Neural cell (in vitro differentiated cells): ENCODE measurements around the gene AGPS. TPM values are rescaled to one million over a fixed set of nuclear protein-coding genes. Genes with fewer than 3 reads are reported as not detected.

Experiments
- H2AFZ ChIP-seq: fragments of 200-600, 300-800 bp; sonication (generic), shearing (Covaris generic); 2 replicates; pipeline ENCODE4 v1.6.0; 2014; ENCODE audit warnings: low read depth, mild to moderate bottlenecking, antibody characterized with exemption, low read length, moderate library complexity
- H3F3A ChIP-seq: fragments of 200-600 bp; shearing (Covaris generic); 2 replicates; pipeline ENCODE4 v1.6.1; 2016; ENCODE audit warnings: mild to moderate bottlenecking, moderate library complexity, mixed read lengths, antibody characterized with exemption, low read length; ENCODE audit not compliant: insufficient read depth, poor library complexity, severe bottlenecking
- H3K27ac ChIP-seq: fragments of 200-600, 300-800 bp; sonication (generic), shearing (Covaris generic); 2 replicates; pipeline ENCODE4 v1.5.1; 2014; ENCODE audit warnings: mild to moderate bottlenecking, low read length, moderate library complexity
- H3K27me3 ChIP-seq: fragments of 300-800, 200-600 bp; sonication (generic), shearing (Covaris generic); 2 replicates; pipeline ENCODE4 v1.6.0; 2014; ENCODE audit warnings: mild to moderate bottlenecking, low read depth, low read length, moderate library complexity; ENCODE audit not compliant: insufficient read depth
- H3K36me3 ChIP-seq: fragments of 300-800, 200-600 bp; sonication (generic), shearing (Covaris generic); 2 replicates; pipeline ENCODE4 v1.5.1; 2014; ENCODE audit warnings: mild to moderate bottlenecking, antibody characterized with exemption, low read length, moderate library complexity; ENCODE audit not compliant: insufficient read depth
- H3K4me2 ChIP-seq: fragments of 300-800, 200-600 bp; sonication (generic), shearing (Covaris generic); 2 replicates; pipeline ENCODE4 v1.6.0; 2014; ENCODE audit warnings: mild to moderate bottlenecking, low read length
- H3K4me3 ChIP-seq: fragments of 300-800, 200-600 bp; sonication (generic), shearing (Covaris generic); 2 replicates; pipeline ENCODE4 v1.5.1; 2014; ENCODE audit warnings: mild to moderate bottlenecking, low read length, moderate library complexity
- H3K79me2 ChIP-seq: fragments of 200-600 bp; shearing (Covaris generic); replicated peaks from 2 replicates; pipeline ENCODE4 v1.6.0; 2014; ENCODE audit warnings: mild to moderate bottlenecking, low read length, moderate library complexity; ENCODE audit not compliant: insufficient read depth
- H3K9ac ChIP-seq: fragments of 300-800, 200-600 bp; sonication (generic), shearing (Covaris generic); 2 replicates; pipeline ENCODE4 v1.6.1; 2016; ENCODE audit warnings: mild to moderate bottlenecking, low read length, mixed read lengths
- H3K9me2 ChIP-seq: fragments of 200-600 bp; shearing (Covaris generic); 2 replicates; pipeline ENCODE4 v1.6.1; 2016; ENCODE audit warnings: mild to moderate bottlenecking, low read length, mixed read lengths; ENCODE audit not compliant: insufficient read depth
- H3K9me3 ChIP-seq: fragments of 200-600, 300-800 bp; sonication (generic), shearing (Covaris generic); 2 replicates; pipeline ENCODE4 v1.6.1; 2016; ENCODE audit warnings: mild to moderate bottlenecking, mixed run types, low read length, moderate library complexity, mixed read lengths
- H4K20me1 ChIP-seq: fragments of 200-600 bp; shearing (Covaris generic); 2 replicates; pipeline ENCODE4 v1.6.1; 2016; ENCODE audit warnings: mild to moderate bottlenecking, mixed run types; ENCODE audit not compliant: insufficient read depth
- EP300 ChIP-seq: fragments of 450-650 bp; conservative IDR thresholded peaks from 2 replicates; pipeline ENCODE4 v1.6.1; 2014; ENCODE audit warnings: antibody characterized with exemption, mild to moderate bottlenecking, moderate library complexity; ENCODE audit not compliant: poor library complexity, severe bottlenecking
- EZH2 ChIP-seq: fragments of 200-600, 300-800 bp; shearing (Covaris generic), sonication (generic); IDR thresholded peaks from 2 replicates; pipeline ENCODE4 v1.6.1; 2014; ENCODE audit warnings: antibody characterized with exemption, low read length, borderline replicate concordance, mild to moderate bottlenecking; ENCODE audit not compliant: insufficient read depth, poor library complexity, severe bottlenecking
- MXI1 ChIP-seq: fragments of 450-650 bp; conservative IDR thresholded peaks from 2 replicates; pipeline ENCODE4 v1.6.1; 2014; ENCODE audit warnings: antibody characterized with exemption, mild to moderate bottlenecking; ENCODE audit not compliant: poor library complexity, severe bottlenecking
- POLR2AphosphoS5 ChIP-seq: IDR thresholded peaks from 2 replicates; pipeline ENCODE4 v1.6.1; 2012
- RAD21 ChIP-seq: fragments of 450-650 bp; conservative IDR thresholded peaks from 2 replicates; pipeline ENCODE4 v1.6.1; 2014; ENCODE audit warnings: antibody characterized with exemption, mild to moderate bottlenecking, moderate library complexity
- SMC3 ChIP-seq: fragments of 450-650 bp; conservative IDR thresholded peaks from 2 replicates; pipeline ENCODE4 v1.6.1; 2014; ENCODE audit warnings: antibody characterized with exemption, mild to moderate bottlenecking, moderate library complexity; ENCODE audit not compliant: poor library complexity
- TAF1 ChIP-seq: IDR thresholded peaks from 2 replicates; pipeline ENCODE4 v1.6.1; 2012; ENCODE audit warnings: low read depth
- polyA plus RNA-seq: library from polyadenylated mRNA; depleted of rRNA; stranded (reverse); fragments of >200 nt; gene quantifications from 2 replicates; pipeline ENCODE4 v1.2.3, GENCODE V29; 2014
- TF ChIP-seq, protein P1 (sequence below): fragments of 450-650 bp; IDR thresholded peaks from 2 replicates; pipeline ENCODE4 v1.5.1; 2014; ENCODE audit warnings: antibody characterized with exemption, mild to moderate bottlenecking, moderate library complexity; ENCODE audit not compliant: poor library complexity, severe bottlenecking
- TF ChIP-seq, protein P2 (sequence below): IDR thresholded peaks from 2 replicates; pipeline ENCODE4 v1.6.1; 2012; ENCODE audit warnings: borderline replicate concordance

AGPS gene
- polyA plus RNA-seq, 1 donor from 2014 or later: 31.0 TPM

DNA sequence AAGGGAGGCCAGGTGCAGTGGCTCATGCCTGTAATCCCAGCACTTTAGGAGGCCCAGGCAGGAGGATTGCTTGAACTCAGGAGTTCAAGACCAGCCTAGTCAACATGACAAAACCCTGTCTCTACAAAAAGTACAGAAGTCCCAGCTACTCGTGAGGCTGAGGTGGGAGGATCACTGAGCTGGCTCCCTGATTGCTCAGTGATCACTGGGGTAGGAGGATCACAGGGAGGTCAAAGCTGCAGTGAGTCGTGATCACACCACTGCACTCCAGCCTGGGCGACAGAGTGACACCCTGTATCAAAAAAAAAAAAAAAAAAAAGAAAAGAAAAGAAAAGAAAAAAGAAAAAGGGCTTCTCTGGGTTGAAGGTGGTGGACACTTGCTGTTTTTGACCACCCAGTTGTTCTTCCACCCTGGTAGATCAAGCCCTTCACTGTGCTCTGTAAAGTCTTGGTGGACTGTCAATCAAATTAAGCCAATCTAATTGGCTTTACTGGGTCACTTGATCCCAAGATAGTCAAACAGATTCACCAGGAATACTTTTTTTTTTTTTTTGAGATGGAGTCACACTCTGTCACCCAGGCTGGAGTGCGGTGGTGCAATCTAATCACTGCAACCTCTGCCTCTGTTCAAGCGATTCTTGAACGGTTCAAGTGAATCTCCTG, 191.6 kb downstream of the AGPS start:
- Histone ChIP-seq H3K9ac (no peak overlapping the region), H3K27ac (no peak overlapping the region), H3K9me2 (no peaks in the 10 kb centered on the region), H2AFZ (no peak overlapping the region), H4K20me1 (no peaks in the 10 kb centered on the region), H3K4me3 (no peak overlapping the region), H3K27me3 (no peaks in the 10 kb centered on the region), H3F3A (no peaks in the 10 kb centered on the region), H3K4me2 (no peak overlapping the region), H3K36me3 (no peaks in the 10 kb centered on the region), H3K9me3 (no peaks in the 10 kb centered on the region), H3K79me2 (no peaks in the 10 kb centered on the region)
- TF ChIP-seq MXI1: no peak
- TF ChIP-seq EP300: no peak
- TF ChIP-seq SMC3: no peak
- TF ChIP-seq POLR2AphosphoS5: no peak
- TF ChIP-seq EZH2: no peak
- TF ChIP-seq, protein P1, sequence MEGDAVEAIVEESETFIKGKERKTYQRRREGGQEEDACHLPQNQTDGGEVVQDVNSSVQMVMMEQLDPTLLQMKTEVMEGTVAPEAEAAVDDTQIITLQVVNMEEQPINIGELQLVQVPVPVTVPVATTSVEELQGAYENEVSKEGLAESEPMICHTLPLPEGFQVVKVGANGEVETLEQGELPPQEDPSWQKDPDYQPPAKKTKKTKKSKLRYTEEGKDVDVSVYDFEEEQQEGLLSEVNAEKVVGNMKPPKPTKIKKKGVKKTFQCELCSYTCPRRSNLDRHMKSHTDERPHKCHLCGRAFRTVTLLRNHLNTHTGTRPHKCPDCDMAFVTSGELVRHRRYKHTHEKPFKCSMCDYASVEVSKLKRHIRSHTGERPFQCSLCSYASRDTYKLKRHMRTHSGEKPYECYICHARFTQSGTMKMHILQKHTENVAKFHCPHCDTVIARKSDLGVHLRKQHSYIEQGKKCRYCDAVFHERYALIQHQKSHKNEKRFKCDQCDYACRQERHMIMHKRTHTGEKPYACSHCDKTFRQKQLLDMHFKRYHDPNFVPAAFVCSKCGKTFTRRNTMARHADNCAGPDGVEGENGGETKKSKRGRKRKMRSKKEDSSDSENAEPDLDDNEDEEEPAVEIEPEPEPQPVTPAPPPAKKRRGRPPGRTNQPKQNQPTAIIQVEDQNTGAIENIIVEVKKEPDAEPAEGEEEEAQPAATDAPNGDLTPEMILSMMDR: no peak
- TF ChIP-seq TAF1: no peak
- TF ChIP-seq RAD21: no peak
- TF ChIP-seq, protein P2, sequence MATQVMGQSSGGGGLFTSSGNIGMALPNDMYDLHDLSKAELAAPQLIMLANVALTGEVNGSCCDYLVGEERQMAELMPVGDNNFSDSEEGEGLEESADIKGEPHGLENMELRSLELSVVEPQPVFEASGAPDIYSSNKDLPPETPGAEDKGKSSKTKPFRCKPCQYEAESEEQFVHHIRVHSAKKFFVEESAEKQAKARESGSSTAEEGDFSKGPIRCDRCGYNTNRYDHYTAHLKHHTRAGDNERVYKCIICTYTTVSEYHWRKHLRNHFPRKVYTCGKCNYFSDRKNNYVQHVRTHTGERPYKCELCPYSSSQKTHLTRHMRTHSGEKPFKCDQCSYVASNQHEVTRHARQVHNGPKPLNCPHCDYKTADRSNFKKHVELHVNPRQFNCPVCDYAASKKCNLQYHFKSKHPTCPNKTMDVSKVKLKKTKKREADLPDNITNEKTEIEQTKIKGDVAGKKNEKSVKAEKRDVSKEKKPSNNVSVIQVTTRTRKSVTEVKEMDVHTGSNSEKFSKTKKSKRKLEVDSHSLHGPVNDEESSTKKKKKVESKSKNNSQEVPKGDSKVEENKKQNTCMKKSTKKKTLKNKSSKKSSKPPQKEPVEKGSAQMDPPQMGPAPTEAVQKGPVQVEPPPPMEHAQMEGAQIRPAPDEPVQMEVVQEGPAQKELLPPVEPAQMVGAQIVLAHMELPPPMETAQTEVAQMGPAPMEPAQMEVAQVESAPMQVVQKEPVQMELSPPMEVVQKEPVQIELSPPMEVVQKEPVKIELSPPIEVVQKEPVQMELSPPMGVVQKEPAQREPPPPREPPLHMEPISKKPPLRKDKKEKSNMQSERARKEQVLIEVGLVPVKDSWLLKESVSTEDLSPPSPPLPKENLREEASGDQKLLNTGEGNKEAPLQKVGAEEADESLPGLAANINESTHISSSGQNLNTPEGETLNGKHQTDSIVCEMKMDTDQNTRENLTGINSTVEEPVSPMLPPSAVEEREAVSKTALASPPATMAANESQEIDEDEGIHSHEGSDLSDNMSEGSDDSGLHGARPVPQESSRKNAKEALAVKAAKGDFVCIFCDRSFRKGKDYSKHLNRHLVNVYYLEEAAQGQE: no peak

DNA sequence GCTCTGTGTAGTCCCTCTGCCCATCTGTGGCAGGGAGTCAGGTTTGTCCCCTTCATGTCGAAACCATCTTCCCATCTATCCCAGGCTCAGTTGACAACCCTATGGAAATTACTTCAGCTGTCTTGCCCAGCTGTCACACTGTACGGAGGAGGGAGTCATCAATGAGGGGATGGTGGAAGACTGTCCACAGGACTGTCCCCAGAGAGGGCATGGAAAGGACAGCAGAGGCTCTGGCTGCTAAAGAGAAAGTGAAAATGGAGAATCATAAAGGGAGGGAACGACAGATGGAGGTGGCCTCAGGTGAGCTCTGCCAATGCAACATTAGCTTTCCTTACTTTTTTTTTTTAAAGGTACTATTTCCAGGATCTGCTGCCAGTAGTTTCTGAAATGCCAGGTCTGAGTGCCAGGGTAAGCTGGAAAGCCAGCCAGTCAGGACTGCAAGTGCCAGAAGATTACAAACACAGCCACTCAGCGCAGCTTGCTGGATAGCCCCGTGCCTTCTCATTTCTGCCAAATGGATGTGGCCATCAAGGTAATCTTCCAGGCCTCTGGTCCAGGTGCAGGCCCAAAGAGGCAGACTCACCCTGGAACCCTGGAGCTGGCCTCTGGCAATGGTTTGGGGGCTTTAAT, 192.8 kb downstream of the AGPS start:
- H3K4me3 ChIP-seq: no peak overlapping the region
- H3F3A ChIP-seq: no peaks in the 10 kb centered on the region
- H3K27ac ChIP-seq: no peak overlapping the region
- H3K9me2 ChIP-seq: no peaks in the 10 kb centered on the region
- H3K4me2 ChIP-seq: no peak overlapping the region
- no peak overlapping the region for H2AFZ ChIP-seq
- TF ChIP-seq SMC3 (no peak), POLR2AphosphoS5 (no peak), MXI1 (no peak), RAD21 (no peak), EZH2 (no peak), TAF1 (no peak), EP300 (no peak)
- TF ChIP-seq, protein P1: no peak
- TF ChIP-seq, protein P2: no peak
- no peak overlapping the region for H3K9ac ChIP-seq
- no peaks in the 10 kb centered on the region for H3K36me3 ChIP-seq
- H4K20me1 ChIP-seq: no peaks in the 10 kb centered on the region
- H3K79me2 ChIP-seq: no peaks in the 10 kb centered on the region
- H3K9me3 ChIP-seq: no peaks in the 10 kb centered on the region
- H3K27me3 ChIP-seq: no peaks in the 10 kb centered on the region
